A549 treated with dexamethasone at 1 μM for 4 hours (cell line): ENCODE results near the gene SYT7. TPM values are rescaled to one million over a fixed set of nuclear protein-coding genes. Genes with fewer than 3 reads are reported as not detected.

ENCODE experiments used
- total RNA-seq: library from RNA; stranded (reverse); fragments of 200-300 nt; extraction: Qiagen RNA extraction; gene quantifications from 5 replicates; pipeline ENCODE4 v1.2.3, GENCODE V29; 2022

SYT7 gene
- 1.0 to 1.7 TPM (median 1.5 TPM) in 5 replicates for total RNA-seq

GRCh38 chr11:61581030-61581928, at the start of gene SYT7:
Gene SYT7, minus strand, starts transcription at chr11:61581076. Its CDS starts 256 bp downstream, at chr11:61580820.

GRCh38 chr11:61507962-61508861, 72.7 kb downstream of the SYT7 start, which contains the start of gene LRRC10B:
Gene LRRC10B, plus strand, starts transcription at chr11:61508749. Its CDS starts 250 bp downstream, at chr11:61508999.

Other genes starting within 250 kb of the SYT7 start
- 161 to 185 TPM (median 176 TPM) in 5 replicates for gene DDB1, start 248.0 kb downstream of the SYT7 start, total RNA-seq
- gene TKFC, start 247.8 kb downstream of the SYT7 start, total RNA-seq, result 49.5 to 71.9 TPM (median 67.7 TPM) in 5 replicates
- gene CYB561A3, start 219.2 kb downstream of the SYT7 start, total RNA-seq, result 34.5 to 45.7 TPM (median 45.3 TPM) in 5 replicates
- 84.8 to 104 TPM (median 91.3 TPM) in 5 replicates for gene TMEM138, start 218.7 kb downstream of the SYT7 start, total RNA-seq
- gene TMEM216, start 188.5 kb downstream of the SYT7 start, total RNA-seq, result 16.1 to 18.4 TPM (median 16.6 TPM) in 5 replicates
- gene CPSF7, start 151.1 kb downstream of the SYT7 start, total RNA-seq, result 73.0 to 80.6 TPM (median 76.0 TPM) in 5 replicates
- gene SDHAF2, start 151.0 kb downstream of the SYT7 start, total RNA-seq, result 34.7 to 43.4 TPM (median 37.5 TPM) in 5 replicates
- 0.07 to 0.28 TPM (median 0.18 TPM) in 5 replicates for gene LRRC10B, start 72.3 kb downstream of the SYT7 start, total RNA-seq
- gene DAGLA, start 99.3 kb upstream of the SYT7 start, total RNA-seq, result 4.6 to 8.6 TPM (median 7.7 TPM) in 5 replicates
- 12.7 to 21.6 TPM (median 18.9 TPM) in 5 replicates for gene MYRF, start 171.6 kb upstream of the SYT7 start, total RNA-seq
- gene TMEM258, start 211.5 kb upstream of the SYT7 start, total RNA-seq, result 170 to 298 TPM (median 191 TPM) in 5 replicates
- 91.0 to 106 TPM (median 96.1 TPM) in 5 replicates for gene FEN1, start 211.8 kb upstream of the SYT7 start, total RNA-seq
- gene FADS1, start 235.9 kb upstream of the SYT7 start, total RNA-seq, result 179 to 276 TPM (median 220 TPM) in 5 replicates
- 329 to 455 TPM (median 388 TPM) in 5 replicates for gene FADS2, start 247.2 kb upstream of the SYT7 start, total RNA-seq